AG04450 (cell line): ENCODE results near the gene GNA14. TPM values are rescaled to one million over a fixed set of nuclear protein-coding genes. Genes with fewer than 3 reads are reported as not detected.

ENCODE experiments used
- CTCF ChIA-PET: fragments of 300-600, 350-600 bp; formaldehyde crosslinking; extraction: SDS; loops from one replicate; lab custom pipeline; 2022; ENCODE audit warnings: antibody characterized with exemption, inconsistent platforms; lab: Charles Lee
- POLR2A ChIA-PET: fragments of 350-600 bp; formaldehyde crosslinking; extraction: SDS; loops from one replicate; lab custom pipeline; 2021; ENCODE audit warnings: antibody characterized with exemption, inconsistent platforms; lab: Yijun Ruan, JAX
- DNase-seq: peaks from one replicate; pipeline ENCODE4 v3.0.0-alpha.2; 2011; ENCODE audit warnings: low read depth, low spot score
- H3K27ac ChIP-seq: one replicate; pipeline ENCODE4 v1.5.1; 2012; ENCODE audit warnings: low read depth, low read length, control low read depth
- H3K27me3 ChIP-seq: one replicate; pipeline ENCODE4 v1.6.0; 2012; ENCODE audit warnings: low read length; ENCODE audit not compliant: control insufficient read depth, insufficient read depth
- H3K4me3 ChIP-seq: 2 replicates; pipeline ENCODE4 v1.5.1; 2011; ENCODE audit warnings: mild to moderate bottlenecking, low read depth, low read length, control low read depth
- H3K9me3 ChIP-seq: 2 replicates; pipeline ENCODE4 v1.5.1; 2012; ENCODE audit warnings: low read length; ENCODE audit not compliant: control insufficient read depth, insufficient read depth
- CTCF ChIP-seq: IDR thresholded peaks from 2 replicates; pipeline ENCODE4 v1.5.1; 2011; ENCODE audit warnings: low read depth, low read length, control low read depth, inconsistent platforms
- polyA plus RNA-seq: library from polyadenylated mRNA; depleted of rRNA; stranded (reverse); fragments of >200 nt; gene quantifications from 2 replicates; pipeline ENCODE4 v1.2.3, GENCODE V29; 2011

GNA14 gene
- polyA plus RNA-seq, 1 experiment: 0.11 TPM

GRCh38 chr9:77592476-77592875, 55.6 kb downstream of the GNA14 start:
- H3K27ac ChIP-seq: no peak overlapping the region
- POLR2A ChIA-PET: interaction anchor here (0.7 kb wide), 1 partner anchor 1119 kb away, joined by 3 read pairs; no protein-coding TSS in a partner anchor
- H3K27me3 ChIP-seq: peaks cover 5% of the 10 kb centered on the region
- no peaks in the 10 kb centered on the region for H3K9me3 ChIP-seq
- no peak for TF ChIP-seq CTCF
- DNase-seq: no peak
- H3K4me3 ChIP-seq: no peak overlapping the region
- CTCF ChIA-PET: no interaction called here

- CTCF ChIA-PET: interaction anchor here (1.0 to 1.9 kb wide), 2 partner anchors 132 to 388 kb away, joined by 3 to 9 read pairs; no protein-coding TSS in a partner anchor
- peaks cover under 1% of the 10 kb centered on the region for H3K27me3 ChIP-seq
- no peak for DNase-seq
- no peak overlapping the region for H3K4me3 ChIP-seq
- no peak overlapping the region for H3K27ac ChIP-seq
- POLR2A ChIA-PET: no interaction called here
- TF ChIP-seq CTCF: no peak
- H3K9me3 ChIP-seq: no peaks in the 10 kb centered on the region
Observed at GRCh38 chr9:77589046-77589795, 58.9 kb downstream of the GNA14 start.

- Histone ChIP-seq H3K9me3 (no peaks in the 10 kb centered on the region), H3K27ac (no peak overlapping the region), H3K4me3 (no peak overlapping the region), H3K27me3 (no peaks in the 10 kb centered on the region)
- POLR2A ChIA-PET: no interaction called here
- CTCF ChIA-PET: interaction anchor here (1.0 to 1.9 kb wide), 2 partner anchors 131 to 389 kb away, joined by 3 to 9 read pairs; no protein-coding TSS in a partner anchor
- TF ChIP-seq CTCF: no peak
- DNase-seq: peak; percentile 51
Observed at GRCh38 chr9:77588271-77588937, 59.7 kb downstream of the GNA14 start.

- no peak overlapping the region for H3K4me3 ChIP-seq
- ChIA-PET CTCF (interaction anchor here (1.9 kb wide), 1 partner anchor 131 kb away, joined by 9 read pairs; no protein-coding TSS in a partner anchor), POLR2A (interaction anchor here (0.9 kb wide), 1 partner anchor 76 kb away, joined by 3 read pairs; no protein-coding TSS in a partner anchor)
- no peak for DNase-seq
- H3K27me3 ChIP-seq: no peaks in the 10 kb centered on the region
- no peaks in the 10 kb centered on the region for H3K9me3 ChIP-seq
- no peak overlapping the region for H3K27ac ChIP-seq
- no peak for TF ChIP-seq CTCF
Observed at GRCh38 chr9:77587851-77588250, 60.3 kb downstream of the GNA14 start.
